IPS-18a (cell line): ENCODE data around the gene RASD1.
"Not testable (repeated sequence)": the region's sequence is repeated elsewhere in the genome, so short reads cannot be mapped to it uniquely, and the experiment has no call there.

Experiments
- H3K27ac ChIP-seq: one replicate; pipeline ENCODE4 v1.5.1; 2013; ENCODE audit warnings: low read length
- H3K27me3 ChIP-seq: one replicate; pipeline ENCODE4 v1.6.1; 2013; ENCODE audit warnings: mild to moderate bottlenecking, low read length; ENCODE audit not compliant: control insufficient read depth, insufficient read depth
- H3K36me3 ChIP-seq: one replicate; pipeline ENCODE4 v1.6.1; 2013; ENCODE audit warnings: low read depth, low read length; ENCODE audit not compliant: control insufficient read depth
- H3K4me1 ChIP-seq: one replicate; pipeline ENCODE4 v1.6.1; 2013; ENCODE audit warnings: low read depth, low read length; ENCODE audit not compliant: control insufficient read depth
- H3K4me3 ChIP-seq: one replicate; pipeline ENCODE4 v1.5.1; 2013; ENCODE audit warnings: low read length
- H3K9ac ChIP-seq: one replicate; pipeline ENCODE4 v1.6.1; 2013; ENCODE audit warnings: mild to moderate bottlenecking, low read length, moderate library complexity
- H3K9me3 ChIP-seq: one replicate; pipeline ENCODE4 v1.6.1; 2013; ENCODE audit warnings: low read depth, low read length; ENCODE audit not compliant: control insufficient read depth

The RASD1 gene

DNA sequence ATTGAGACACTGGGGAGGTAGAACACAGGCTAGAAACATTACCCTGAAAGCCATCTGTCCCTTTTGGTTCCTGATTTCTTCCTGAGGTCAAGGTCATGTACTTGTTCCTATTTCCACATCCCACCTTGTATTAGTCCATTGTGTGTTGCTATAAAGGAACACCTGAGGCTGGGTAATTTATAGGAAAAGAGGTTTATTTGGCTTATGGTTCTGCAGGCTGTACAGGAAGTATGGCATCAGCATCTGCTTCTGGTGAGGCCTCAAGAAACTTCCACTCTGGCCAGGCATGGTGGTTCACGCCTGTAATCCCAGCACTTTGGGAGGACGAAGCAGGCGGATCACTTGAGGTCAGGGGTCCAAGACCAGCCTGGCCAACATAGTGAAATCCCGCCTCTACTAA, 26.8 kb downstream of the RASD1 start:
- Histone ChIP-seq H3K27me3 (peaks cover 6% of the 10 kb centered on the region), H3K36me3 (no peaks in the 10 kb centered on the region), H3K27ac (no peak overlapping the region), H3K4me1 (no peaks in the 10 kb centered on the region), H3K9ac (no peak overlapping the region), H3K9me3 (no peaks in the 10 kb centered on the region), H3K4me3 (no peak overlapping the region)

DNA sequence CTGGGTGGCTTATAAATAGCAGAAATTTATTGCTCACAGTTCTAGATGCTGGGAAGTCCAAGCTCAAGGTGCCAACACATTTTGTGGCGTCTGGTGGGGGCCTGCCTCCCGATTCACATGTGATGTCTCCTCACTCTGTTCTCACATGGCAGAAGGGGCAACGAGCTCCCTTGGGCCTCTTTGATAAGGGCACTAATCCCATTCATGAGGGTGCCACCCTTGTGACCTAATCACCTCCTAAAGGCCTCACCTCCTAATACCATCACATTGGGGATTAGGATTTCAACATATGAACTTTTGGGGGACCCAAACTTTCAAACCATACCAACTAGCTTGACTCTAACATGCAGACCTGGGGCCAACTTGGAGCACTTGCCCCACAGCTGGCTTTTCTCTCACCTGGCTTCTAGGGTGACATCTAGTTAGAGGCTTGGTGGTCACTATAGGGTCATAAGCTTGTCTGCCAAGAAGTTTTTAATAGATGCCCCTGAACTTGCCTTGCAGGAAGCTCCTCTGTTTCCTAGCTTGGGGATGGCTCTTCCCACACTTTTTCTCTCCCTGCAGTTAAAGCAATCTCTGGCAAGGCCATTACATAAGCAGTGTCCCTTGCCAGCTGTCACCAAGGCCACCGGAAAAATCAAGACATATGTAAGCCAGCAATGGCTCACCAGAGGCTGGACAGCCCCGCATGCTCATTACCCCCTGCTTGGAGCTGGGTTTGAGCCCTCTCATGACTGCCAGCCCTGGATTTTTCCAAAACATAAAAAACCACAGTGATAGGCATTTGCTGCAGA, 27.8 kb downstream of the RASD1 start:
- H3K9me3 ChIP-seq: no peaks in the 10 kb centered on the region
- H3K4me3 ChIP-seq: no peak overlapping the region
- no peak overlapping the region for H3K27ac ChIP-seq
- no peak overlapping the region for H3K9ac ChIP-seq
- H3K4me1 ChIP-seq: no peaks in the 10 kb centered on the region
- peaks cover 6% of the 10 kb centered on the region for H3K27me3 ChIP-seq
- H3K36me3 ChIP-seq: no peaks in the 10 kb centered on the region

DNA sequence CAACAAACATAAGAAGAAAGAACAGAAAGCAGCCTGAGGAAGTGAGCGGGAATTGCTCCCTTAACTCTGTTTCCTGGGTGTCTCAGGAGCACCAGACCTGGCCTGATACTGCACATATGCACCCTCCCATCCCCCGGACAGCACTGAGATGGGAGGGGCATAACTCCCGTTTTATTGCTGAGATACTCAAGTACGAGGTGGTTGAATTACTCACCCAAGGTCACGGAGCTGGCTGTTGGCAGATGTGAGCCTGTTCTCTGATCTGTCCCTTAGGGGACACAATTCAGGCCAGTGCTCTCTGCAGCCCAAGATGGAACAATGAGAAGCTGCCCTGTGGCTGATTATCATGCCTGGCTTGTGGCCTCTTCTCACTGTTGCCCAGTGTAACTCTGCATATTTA, 28.5 kb downstream of the RASD1 start:
- H3K27ac ChIP-seq: no peak overlapping the region
- H3K4me1 ChIP-seq: no peaks in the 10 kb centered on the region
- H3K9me3 ChIP-seq: no peaks in the 10 kb centered on the region
- H3K27me3 ChIP-seq: peaks cover 6% of the 10 kb centered on the region
- no peak overlapping the region for H3K9ac ChIP-seq
- H3K36me3 ChIP-seq: no peaks in the 10 kb centered on the region
- H3K4me3 ChIP-seq: no peak overlapping the region

DNA sequence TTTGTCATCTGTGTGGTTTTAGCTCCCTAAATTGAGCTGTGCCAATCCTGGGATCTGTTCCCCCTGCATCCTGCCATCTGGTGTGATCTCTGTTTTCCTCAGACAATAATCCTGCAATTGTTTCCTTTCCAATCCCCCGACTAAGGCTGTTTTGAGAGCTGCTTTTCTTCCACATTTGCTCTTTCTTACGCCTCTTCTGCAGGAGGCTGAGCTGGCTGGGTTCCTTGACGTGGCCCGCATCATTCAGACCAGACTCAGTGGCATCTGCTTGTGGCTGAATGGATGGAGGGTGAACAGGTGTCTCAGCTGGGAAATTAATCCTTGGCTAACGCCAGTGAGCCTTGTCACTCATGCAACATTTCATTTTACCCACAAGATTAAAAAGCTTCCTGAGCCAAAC, 29.2 kb downstream of the RASD1 start:
- Histone ChIP-seq H3K9ac (no peak overlapping the region), H3K27me3 (peaks cover 6% of the 10 kb centered on the region), H3K27ac (no peak overlapping the region), H3K4me1 (no peaks in the 10 kb centered on the region), H3K36me3 (no peaks in the 10 kb centered on the region), H3K4me3 (no peak overlapping the region), H3K9me3 (no peaks in the 10 kb centered on the region)

DNA sequence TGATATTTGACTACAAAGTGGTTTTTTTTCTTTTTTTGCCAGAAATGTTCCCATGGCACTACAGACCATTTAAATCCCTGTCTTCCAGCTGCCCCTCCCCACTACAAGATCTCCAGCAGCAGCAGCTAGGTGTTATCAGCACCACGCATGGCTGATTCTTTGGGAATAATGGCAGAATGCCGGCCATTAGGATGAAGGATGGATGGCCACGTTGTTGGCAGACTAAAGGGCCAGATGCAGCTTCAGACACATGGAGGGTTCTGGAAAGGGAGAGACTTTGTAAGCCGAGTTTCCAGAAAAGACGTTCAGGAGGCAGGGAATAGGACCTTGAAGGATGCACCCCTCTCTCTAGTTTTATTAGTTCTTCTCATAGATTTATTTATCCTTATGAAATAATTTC, 29.7 kb downstream of the RASD1 start:
- Histone ChIP-seq H3K9me3 (no peaks in the 10 kb centered on the region), H3K9ac (no peak overlapping the region), H3K4me1 (no peaks in the 10 kb centered on the region), H3K36me3 (no peaks in the 10 kb centered on the region), H3K4me3 (no peak overlapping the region), H3K27ac (no peak overlapping the region), H3K27me3 (peaks cover 6% of the 10 kb centered on the region)

DNA sequence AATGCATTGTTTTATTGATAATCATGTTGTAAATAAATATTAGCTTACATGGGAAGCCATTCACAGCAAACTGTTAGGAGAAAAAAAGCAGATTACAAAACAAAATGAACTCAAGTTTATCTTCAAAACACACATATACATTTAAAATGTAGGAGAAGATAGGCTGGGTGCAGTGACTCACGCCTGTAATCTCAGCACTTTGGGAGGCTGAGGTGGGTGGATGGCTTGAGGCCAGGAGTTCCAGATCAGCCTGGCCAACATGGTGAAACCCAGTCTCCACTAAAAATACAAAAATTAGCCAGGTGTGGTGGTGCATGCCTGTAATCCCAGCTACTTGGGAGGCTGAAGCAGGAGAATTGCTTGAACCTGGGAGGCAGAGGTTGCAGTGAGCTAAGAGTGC, 30.3 kb downstream of the RASD1 start:
- H3K27ac ChIP-seq, H3K36me3 ChIP-seq, H3K4me3 ChIP-seq, H3K9me3 ChIP-seq, H3K9ac ChIP-seq, H3K27me3 ChIP-seq, H3K4me1 ChIP-seq: not testable (repeated sequence)

DNA sequence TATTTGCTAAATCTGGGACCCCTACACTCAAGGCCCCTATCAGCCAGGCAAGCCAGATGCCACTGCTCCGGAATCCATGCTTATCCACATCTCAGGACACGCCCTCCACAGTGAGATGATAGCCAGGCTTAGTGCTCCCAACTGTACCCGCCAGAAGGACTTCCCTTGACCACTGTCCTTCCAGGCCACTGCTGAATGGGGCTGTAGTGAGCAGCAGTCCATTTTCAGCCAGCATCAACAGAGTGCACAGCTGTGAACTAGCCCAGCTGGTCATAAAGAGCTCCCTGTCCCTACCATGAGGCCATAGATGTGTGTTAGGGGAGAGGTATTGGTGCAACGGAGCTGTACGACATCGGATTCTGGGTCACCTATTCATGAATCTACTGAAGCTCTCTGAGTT, 32.4 kb downstream of the RASD1 start:
- Histone ChIP-seq H3K9ac (no peak overlapping the region), H3K9me3 (no peaks in the 10 kb centered on the region), H3K4me3 (no peak overlapping the region), H3K27ac (no peak overlapping the region), H3K4me1 (no peaks in the 10 kb centered on the region), H3K27me3 (peaks cover 6% of the 10 kb centered on the region), H3K36me3 (no peaks in the 10 kb centered on the region)

DNA sequence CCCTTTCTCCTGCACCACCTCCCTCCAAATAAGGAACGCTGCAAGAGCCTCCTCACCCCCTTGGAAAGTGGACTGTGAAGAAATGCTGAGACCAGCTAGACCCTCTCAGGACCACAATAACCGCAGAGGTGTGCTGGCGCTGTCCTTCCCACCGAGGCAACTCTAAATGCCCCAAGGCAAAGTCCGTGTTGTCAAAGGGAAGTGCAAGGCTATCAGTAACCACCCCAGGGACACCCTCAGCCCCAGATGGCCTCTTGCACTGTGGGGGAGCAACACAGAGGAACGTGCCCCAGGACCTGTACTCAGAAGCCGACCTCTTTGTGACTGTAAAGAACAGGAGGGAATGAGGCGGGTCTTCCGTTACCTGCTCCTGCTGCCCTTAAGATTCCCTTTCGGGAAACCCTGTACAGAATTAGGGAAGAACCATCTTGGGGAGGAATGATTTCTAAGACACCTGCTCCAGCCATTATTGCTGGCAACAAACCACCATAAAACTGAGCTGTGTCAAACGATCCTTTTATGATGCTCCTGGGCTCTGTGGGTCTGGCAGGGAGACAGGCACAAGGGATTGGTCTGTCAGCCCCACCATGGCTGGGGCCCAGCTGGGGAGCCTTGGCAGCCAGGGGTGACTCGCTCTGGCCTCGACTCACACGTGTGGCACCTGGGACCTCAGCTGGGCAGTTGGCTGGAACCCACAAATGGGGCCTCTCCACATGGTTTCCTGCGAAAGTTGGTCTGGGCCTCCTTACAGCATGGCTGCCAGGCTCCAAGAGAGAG, 34.0 kb downstream of the RASD1 start:
- H3K4me1 ChIP-seq: no peaks in the 10 kb centered on the region
- peaks cover 6% of the 10 kb centered on the region for H3K27me3 ChIP-seq
- no peak overlapping the region for H3K27ac ChIP-seq
- no peaks in the 10 kb centered on the region for H3K36me3 ChIP-seq
- no peak overlapping the region for H3K9ac ChIP-seq
- H3K4me3 ChIP-seq: no peak overlapping the region
- no peaks in the 10 kb centered on the region for H3K9me3 ChIP-seq

DNA sequence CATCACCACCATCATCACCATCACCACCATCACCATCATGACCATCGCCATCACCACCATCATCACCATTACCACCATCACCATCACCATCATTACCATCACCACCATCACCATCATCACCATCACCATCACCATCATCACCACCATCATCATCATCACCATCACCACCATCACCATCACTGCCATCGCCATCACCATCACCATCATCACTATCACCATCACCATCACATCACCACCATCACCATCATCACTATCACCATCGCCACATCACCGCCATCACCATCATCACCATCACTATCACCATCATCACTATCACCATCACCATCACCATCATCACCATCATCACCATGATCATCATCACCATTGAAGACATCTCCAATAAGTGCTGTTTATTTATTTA, 36.2 kb downstream of the RASD1 start:
- H3K27me3 ChIP-seq: peaks cover 4% of the 10 kb centered on the region
- no peak overlapping the region for H3K9ac ChIP-seq
- no peak overlapping the region for H3K27ac ChIP-seq
- H3K36me3 ChIP-seq: no peaks in the 10 kb centered on the region
- no peaks in the 10 kb centered on the region for H3K9me3 ChIP-seq
- no peaks in the 10 kb centered on the region for H3K4me1 ChIP-seq
- H3K4me3 ChIP-seq: no peak overlapping the region

DNA sequence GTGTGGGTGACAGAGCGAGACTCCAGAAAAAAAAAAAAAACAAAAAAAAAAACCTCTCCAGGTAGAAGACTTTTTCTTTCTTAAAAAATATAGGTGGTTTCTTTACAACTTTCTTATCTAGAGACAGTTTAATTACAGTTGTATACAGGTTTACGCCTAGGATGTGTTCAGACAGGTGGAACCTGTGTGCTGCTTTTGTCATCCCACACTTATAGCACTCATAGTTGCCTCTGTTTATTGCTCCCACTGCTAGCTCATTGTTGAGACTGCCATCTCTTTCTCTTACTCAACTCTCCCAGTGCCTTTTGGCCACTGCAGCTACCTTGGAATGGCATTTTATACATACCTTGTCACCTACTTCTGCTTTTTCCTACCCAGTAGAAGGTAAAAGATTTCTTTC, 38.5 kb downstream of the RASD1 start:
- no peak overlapping the region for H3K27ac ChIP-seq

DNA sequence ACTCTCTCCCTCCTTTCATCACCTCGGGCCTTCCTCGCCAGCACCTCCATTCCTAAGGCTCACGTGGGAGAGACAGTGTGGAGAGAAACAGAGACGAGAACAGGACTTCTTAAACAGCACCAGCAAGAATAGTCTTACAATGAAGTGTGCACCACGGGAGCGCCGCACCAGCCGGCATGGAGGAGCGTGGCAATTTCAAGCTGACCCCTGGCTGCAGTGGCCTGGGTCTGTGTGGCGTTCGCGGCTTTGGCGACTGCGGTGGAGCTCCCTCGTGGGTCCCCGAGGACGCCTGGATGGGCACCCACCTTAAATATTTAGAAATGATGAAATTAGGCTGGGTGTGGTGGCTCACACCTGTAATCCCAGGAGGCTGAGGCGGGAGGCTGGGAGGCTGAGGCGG, 39.9 kb downstream of the RASD1 start:
- no peaks in the 10 kb centered on the region for H3K36me3 ChIP-seq
- no peak overlapping the region for H3K27ac ChIP-seq
- H3K27me3 ChIP-seq: no peaks in the 10 kb centered on the region
- H3K4me3 ChIP-seq: no peak overlapping the region
- H3K4me1 ChIP-seq: no peaks in the 10 kb centered on the region
- no peak overlapping the region for H3K9ac ChIP-seq
- H3K9me3 ChIP-seq: no peaks in the 10 kb centered on the region

More for the DNA sequence above, 38.5 kb downstream of the RASD1 start:
- H3K9me3 ChIP-seq: no peaks in the 10 kb centered on the region
- H3K4me1 ChIP-seq: no peaks in the 10 kb centered on the region
- no peak overlapping the region for H3K4me3 ChIP-seq
- H3K36me3 ChIP-seq: no peaks in the 10 kb centered on the region
- no peaks in the 10 kb centered on the region for H3K27me3 ChIP-seq
- no peak overlapping the region for H3K9ac ChIP-seq

DNA sequence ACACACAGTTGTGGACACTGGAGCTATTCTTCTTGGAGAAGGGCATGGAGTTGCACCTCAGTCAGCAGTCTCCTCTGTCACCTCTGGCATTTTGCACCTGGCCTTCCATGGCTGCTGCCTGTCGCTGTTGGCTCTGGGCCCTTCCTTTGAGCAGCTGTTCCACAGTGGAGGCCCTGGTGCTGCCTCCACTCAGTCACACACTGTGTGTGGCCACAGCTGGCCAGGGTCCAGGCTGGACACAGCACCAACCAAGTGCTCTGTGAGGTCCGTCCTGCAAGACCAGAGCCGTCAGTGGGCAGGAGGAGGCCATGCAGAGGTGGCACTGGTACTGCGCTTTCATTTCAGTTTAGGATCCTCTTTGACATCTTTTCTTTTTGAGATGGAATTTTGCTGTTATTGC, 41.0 kb downstream of the RASD1 start:
- Histone ChIP-seq H3K9ac (no peak overlapping the region), H3K4me1 (no peaks in the 10 kb centered on the region), H3K36me3 (no peaks in the 10 kb centered on the region), H3K27ac (no peak overlapping the region), H3K9me3 (no peaks in the 10 kb centered on the region), H3K27me3 (no peaks in the 10 kb centered on the region), H3K4me3 (no peak overlapping the region)
